ENCODE measurements around the gene BAHCC1. TPM values are rescaled to one million over a fixed set of nuclear protein-coding genes. Genes with fewer than 3 reads are reported as not detected.
A peak's percentile ranks its signal among the peaks of the same experiment; 100 is the strongest.

BAHCC1 gene
- total and polyA plus RNA-seq, 2 of the 8 experiments (the other 6 are each of a cell fraction or from before 2014, with no cell fraction given), result 0.26 to 0.58 TPM

DNA sequence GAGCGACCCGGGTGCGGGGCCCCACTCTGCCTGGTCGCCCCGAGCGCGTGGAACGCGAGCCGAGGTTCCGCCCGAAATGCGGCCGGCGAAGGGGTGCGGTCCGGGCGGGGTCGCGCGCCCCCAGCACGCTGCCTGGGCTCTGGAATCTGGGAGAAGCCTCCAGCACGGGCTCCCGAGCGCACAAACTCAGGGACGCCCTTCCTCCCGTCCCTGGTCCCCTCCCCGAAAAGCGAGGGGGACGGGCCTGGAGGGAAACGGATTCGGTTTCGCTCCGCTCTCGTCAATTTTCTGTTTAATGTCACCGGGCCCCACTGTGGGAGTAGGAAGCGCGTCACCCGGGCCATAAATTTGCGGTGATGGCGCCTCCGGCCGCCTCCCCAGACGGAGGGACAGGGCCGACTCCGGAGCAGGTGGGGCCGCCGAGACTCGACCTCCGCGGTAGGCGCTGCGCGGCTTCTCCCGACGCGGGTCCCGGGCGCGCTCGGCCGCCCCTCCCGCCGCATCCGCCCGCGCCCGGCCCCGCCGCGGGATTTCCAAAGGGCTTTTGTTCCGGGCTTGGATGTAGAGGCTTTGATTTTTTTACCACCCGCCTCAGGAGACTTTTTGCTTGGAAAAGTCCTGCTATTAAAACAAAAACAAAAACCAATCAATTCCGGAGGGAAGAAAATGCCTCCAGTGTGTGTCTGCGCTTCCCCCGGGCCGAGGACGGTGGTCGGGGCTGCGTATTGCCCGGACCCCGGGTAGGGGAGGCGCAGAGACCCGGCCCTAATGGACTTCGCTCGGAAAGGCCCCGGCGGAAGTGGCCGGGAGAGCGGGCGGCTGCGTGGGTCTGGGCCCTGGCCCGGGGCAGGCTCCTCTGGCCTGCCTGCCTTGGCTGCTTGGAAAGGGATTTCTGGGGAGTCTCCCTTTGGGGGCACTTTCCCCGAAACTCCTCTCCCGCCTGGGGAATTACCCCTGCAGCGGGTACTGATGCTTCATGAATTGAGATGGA, 7.9 kb upstream of the BAHCC1 start:
- no peak overlapping the region for H3K14ac ChIP-seq (ENCODE audit: insufficient read length)
- no peaks in the 10 kb centered on the region for H3K79me2 ChIP-seq (ENCODE audit: control insufficient read depth in 1 of 2, insufficient read depth in 2 of 2, low read length in 2 of 2)
- H4K20me1 ChIP-seq (replicated peaks in 1 of 2; ENCODE audit: control insufficient read depth in 1 of 2, insufficient read depth in 2 of 2, low read length in 2 of 2), result peaks cover 20 to 26% of the 10 kb centered on the region in 2 experiments
- CTCF ChIA-PET (ENCODE audit: partially characterized antibody), result no interaction called here
- H2BK15ac ChIP-seq (ENCODE audit: low read length), result no peak overlapping the region
- POLR2A ChIA-PET (ENCODE audit: partially characterized antibody), result interaction anchor here (1.2 kb wide), 1 partner anchor 11 kb away, joined by 4 read pairs; no protein-coding TSS in a partner anchor
- WGBS, 2 experiments (ENCODE audit: extremely low coverage in 1 of 2, insufficient coverage in 1 of 2, insufficient read length in 1 of 2, insufficient replicate concordance in 2 of 2, low coverage in 1 of 2, low lambda C conversion rate in 2 of 2, missing lambda C conversion rate in 1 of 2), result 2% methylated on average over 84 of the region's 96 CpGs; no CpG with 5 or more reads in 1 of the 2 experiments
- H2AK5ac ChIP-seq (ENCODE audit: low read depth, low read length), result no peak overlapping the region
- no peak for FAIRE-seq
- peak overlapping the region; percentile 86 for H4K8ac ChIP-seq (ENCODE audit: extremely low read depth, insufficient read depth, low read length)
- H3K36me3 ChIP-seq (ENCODE audit: control insufficient read depth in 2 of 4, insufficient read depth in 4 of 4, low read length in 3 of 4), result no peaks in the 10 kb centered on the region; a peak in 1 of 8 replicates
- TF ChIP-seq BRCA1 (IDR thresholded peaks at IDR 0.05; ENCODE audit: low read depth, low read length) (no peak), CBX5 (IDR thresholded peaks at IDR 0.05; ENCODE audit: low read depth, low read length) (no peak), GABPA (IDR thresholded peaks at IDR 0.05; ENCODE audit: borderline replicate concordance, insufficient read depth, low read length) (0 out of 2 replicates have a peak, but pooled peaks have one; percentile 12), EZH2 (IDR thresholded peaks at IDR 0.05; ENCODE audit: low read depth, low read length, severe bottlenecking) (peak; percentile 71), SUZ12 (IDR thresholded peaks at IDR 0.05; ENCODE audit: low read length) (peak; percentile 95), RNF2 (IDR thresholded peaks at IDR 0.05; ENCODE audit: borderline replicate concordance, low read depth, low read length, missing control alignments, poor library complexity, severe bottlenecking) (peak; percentile 96)
- H3K56ac ChIP-seq (replicated peaks; ENCODE audit: insufficient read length, low read depth, low read length), result no peak overlapping the region
- H3K18ac ChIP-seq (ENCODE audit: extremely low read depth, low read length), result peak overlapping the region; percentile 60
- H3K23me2 ChIP-seq (ENCODE audit: low read depth, low read length), result peaks cover 7% of the 10 kb centered on the region; the same call in 1 of the 2 replicates
- no peak for DNase-seq (ENCODE audit: low read depth in 1 of 2, low spot score in 2 of 2)
- H3K79me1 ChIP-seq (ENCODE audit: low read depth, low read length), result no peaks in the 10 kb centered on the region
- H2BK5ac ChIP-seq (ENCODE audit: low read depth, low read length), result no peak overlapping the region
- no peak overlapping the region for H3K9ac ChIP-seq (replicated peaks in 1 of 4; ENCODE audit: extremely low read depth in 1 of 4, low read depth in 3 of 4, low read length in 3 of 4)
- H3K9me3 ChIP-seq (ENCODE audit: insufficient read depth in 2 of 2, low read depth in 1 of 2, low read length in 1 of 2), result no peaks in the 10 kb centered on the region
- H2BK20ac ChIP-seq (ENCODE audit: low read length), result no peak overlapping the region
- no peak overlapping the region for H2BK12ac ChIP-seq (ENCODE audit: low read depth, low read length)
- peak overlapping the region; percentile 33 to 67 (median 44) for H3K4me3 ChIP-seq (ENCODE audit: extremely low read depth in 1 of 4, insufficient read depth in 2 of 4, low read depth in 3 of 4, low read length in 4 of 4)
- peaks cover 64 to 94% (median 84%) of the 10 kb centered on the region in 4 experiments for H3K27me3 ChIP-seq (replicated peaks in 1 of 4; ENCODE audit: control insufficient read depth in 3 of 4, extremely low read depth in 1 of 4, insufficient read depth in 3 of 4, low read length in 3 of 4)
- no peak overlapping the region for H2BK120ac ChIP-seq (replicated peaks; ENCODE audit: low read depth, low read length)
- peak overlapping the region; percentile 71 to 94 for H3K4me2 ChIP-seq (ENCODE audit: insufficient read depth in 1 of 2, low read depth in 2 of 2, low read length in 2 of 2)
- H3K23ac ChIP-seq (ENCODE audit: insufficient read length), result no peak overlapping the region
- no peak overlapping the region for H3K4ac ChIP-seq (replicated peaks; ENCODE audit: insufficient read length, low read depth, low read length)
- no peak overlapping the region; the same call in 1 of the 2 replicates for H2AFZ ChIP-seq (ENCODE audit: low read length)
- no peak overlapping the region for H3K27ac ChIP-seq (ENCODE audit: low read depth, low read length)
- peaks cover 0 to 35% (median 22%) of the 10 kb centered on the region in 4 experiments; a peak in 6 of 7 replicates for H3K4me1 ChIP-seq (replicated peaks in 1 of 4; ENCODE audit: control insufficient read depth in 3 of 4, insufficient read depth in 4 of 4, low read length in 3 of 4)
- H4K91ac ChIP-seq (replicated peaks; ENCODE audit: insufficient read length, low read length), result no peak overlapping the region
- H4K5ac ChIP-seq (ENCODE audit: insufficient read length, low read depth, low read length), result no peak overlapping the region

All from H1 (cell line).